HEK293 (cell line): ENCODE data around the gene GRAP2.

Experiments used
- CTCF ChIA-PET: fragments of 350-600 bp; formaldehyde crosslinking; extraction: SDS; loops from one replicate; lab custom pipeline; 2021; ENCODE audit warnings: antibody characterized with exemption; lab: Yijun Ruan, JAX
- POLR2A ChIA-PET: fragments of 300-600 bp; formaldehyde crosslinking; extraction: SDS; loops from one replicate; lab custom pipeline; 2020; ENCODE audit warnings: antibody characterized with exemption, inconsistent platforms; lab: Yijun Ruan, JAX
- H3K27ac ChIP-seq: fragments of 200-500 bp; sonication (Bioruptor generic); 2 replicates; pipeline ENCODE4 v1.5.1; 2014; ENCODE audit warnings: low read depth, low read length, control low read depth, inconsistent platforms; ENCODE audit errors: extremely low read depth
- H3K36me3 ChIP-seq, 2 experiments: fragments of 200-500 bp in 1 of 2; sonication (Bioruptor generic) in 1 of 2; 1 replicate in 1 of 2; 2 replicates in 1 of 2; pipeline ENCODE4 v1.5.1; 2014 to 2017; ENCODE audit warnings: inconsistent platforms in 2 of 2, low read length in 2 of 2; ENCODE audit not compliant: control insufficient read depth in 2 of 2, insufficient read depth in 1 of 2
- H3K4me1 ChIP-seq: fragments of 200-500 bp; sonication (Bioruptor generic); 2 replicates; pipeline ENCODE4 v1.5.1; 2014; ENCODE audit warnings: mild to moderate bottlenecking, low read length, inconsistent platforms; ENCODE audit not compliant: control insufficient read depth, insufficient read depth
- H3K4me3 ChIP-seq: 2 replicates; pipeline ENCODE4 v1.5.1; 2011; ENCODE audit warnings: low read depth, mild to moderate bottlenecking, control low read depth, low read length, moderate library complexity
- H3K9me3 ChIP-seq: fragments of 200-500 bp; sonication (Bioruptor generic); 2 replicates; pipeline ENCODE4 v1.5.1; 2014; ENCODE audit warnings: low read depth, low read length, inconsistent platforms; ENCODE audit not compliant: control insufficient read depth, insufficient read depth
- ATF2 ChIP-seq: fragments of 450-650 bp; formaldehyde crosslinking; IDR thresholded peaks from 2 replicates; pipeline ENCODE4 v1.5.1; 2016; ENCODE audit warnings: missing biosample characterization, missing genetic modification characterization, low read depth
- HOXC10 ChIP-seq: sonication (generic); formaldehyde crosslinking; IDR thresholded peaks from 2 replicates; pipeline ENCODE4 v1.8.1; 2023; ENCODE audit warnings: mild to moderate bottlenecking, missing genetic modification reagents
- MYNN ChIP-seq: fragments of 450-650 bp; formaldehyde crosslinking; IDR thresholded peaks from 2 replicates; pipeline ENCODE4 v1.5.1; 2016; ENCODE audit warnings: missing biosample characterization, missing genetic modification characterization, borderline replicate concordance
- RBAK ChIP-seq: fragments of 450-650 bp; formaldehyde crosslinking; IDR thresholded peaks from 2 replicates; pipeline ENCODE4 v1.5.1; 2016; ENCODE audit warnings: missing biosample characterization, missing genetic modification characterization
- SETDB1 ChIP-seq: IDR thresholded peaks from one replicate; pipeline ENCODE4 v1.6.1; 2017; ENCODE audit warnings: mild to moderate bottlenecking, low read length, moderate library complexity, mixed read lengths; ENCODE audit not compliant: insufficient read length
- SP2 ChIP-seq: fragments of 450-650 bp; formaldehyde crosslinking; IDR thresholded peaks from 2 replicates; pipeline ENCODE4 v1.5.1; 2016; ENCODE audit warnings: missing biosample characterization, missing genetic modification characterization
- SP7 ChIP-seq: fragments of 450-650 bp; formaldehyde crosslinking; IDR thresholded peaks from 2 replicates; pipeline ENCODE4 v1.5.1; 2016; ENCODE audit warnings: missing biosample characterization, missing genetic modification characterization
- ZBTB11 ChIP-seq: fragments of 450-650 bp; formaldehyde crosslinking; conservative IDR thresholded peaks from 2 replicates; pipeline ENCODE4 v1.5.1; 2016; ENCODE audit warnings: low read depth, missing biosample characterization, missing genetic modification characterization
- ZIC2 ChIP-seq: fragments of 450-650 bp; formaldehyde crosslinking; IDR thresholded peaks from 2 replicates; pipeline ENCODE4 v1.5.1; 2016; ENCODE audit warnings: missing biosample characterization, missing genetic modification characterization
- ZNF10 ChIP-seq: fragments of 450-650 bp; formaldehyde crosslinking; IDR thresholded peaks from 2 replicates; pipeline ENCODE4 v1.5.1; 2017; ENCODE audit warnings: missing biosample characterization, missing genetic modification characterization
- ZNF132 ChIP-seq: fragments of 450-650 bp; formaldehyde crosslinking; IDR thresholded peaks from 2 replicates; pipeline ENCODE4 v1.5.1; 2017; ENCODE audit warnings: missing biosample characterization, missing genetic modification characterization, borderline replicate concordance
- ZNF140 ChIP-seq: fragments of 450-650 bp; formaldehyde crosslinking; IDR thresholded peaks from 2 replicates; pipeline ENCODE4 v1.5.1; 2016; ENCODE audit warnings: missing biosample characterization, missing genetic modification characterization
- ZNF169 ChIP-seq: fragments of 450-650 bp; formaldehyde crosslinking; IDR thresholded peaks from 2 replicates; pipeline ENCODE4 v1.5.1; 2016; ENCODE audit warnings: missing biosample characterization, missing genetic modification characterization
- ZNF23 ChIP-seq: fragments of 450-650 bp; formaldehyde crosslinking; IDR thresholded peaks from 2 replicates; pipeline ENCODE4 v1.5.1; 2016; ENCODE audit warnings: missing biosample characterization, missing genetic modification characterization, borderline replicate concordance
- ZNF391 ChIP-seq: fragments of 450-650 bp; formaldehyde crosslinking; IDR thresholded peaks from 2 replicates; pipeline ENCODE4 v1.5.1; 2016; ENCODE audit warnings: low read depth, missing biosample characterization, missing genetic modification characterization, borderline replicate concordance
- ZNF518A ChIP-seq: fragments of 450-650 bp; formaldehyde crosslinking; conservative IDR thresholded peaks from 2 replicates; pipeline ENCODE4 v1.5.1; 2016; ENCODE audit warnings: low read depth, missing biosample characterization, missing genetic modification characterization
- ZNF521 ChIP-seq: fragments of 450-650 bp; formaldehyde crosslinking; IDR thresholded peaks from 2 replicates; pipeline ENCODE4 v1.5.1; 2017; ENCODE audit warnings: missing biosample characterization, mild to moderate bottlenecking, missing genetic modification characterization
- ZNF701 ChIP-seq: fragments of 450-650 bp; formaldehyde crosslinking; IDR thresholded peaks from 2 replicates; pipeline ENCODE4 v1.5.1; 2016; ENCODE audit warnings: missing biosample characterization, missing genetic modification characterization
- ZNF747 ChIP-seq: fragments of 450-650 bp; formaldehyde crosslinking; IDR thresholded peaks from 2 replicates; pipeline ENCODE4 v1.5.1; 2016; ENCODE audit warnings: missing biosample characterization, missing genetic modification characterization
- ZNF843 ChIP-seq: fragments of 450-650 bp; formaldehyde crosslinking; IDR thresholded peaks from 2 replicates; pipeline ENCODE4 v1.5.1; 2016; ENCODE audit warnings: missing biosample characterization, missing genetic modification characterization

The GRAP2 gene

GRCh38 chr22:39973656-39974055, 72.8 kb downstream of the GRAP2 start:
- ChIA-PET CTCF (no interaction called here), POLR2A (no interaction called here)
- TF ChIP-seq ZNF10 (tag by site-specific recombination), result no peak
- no peak for TF ChIP-seq SETDB1
- TF ChIP-seq HOXC10, result no peak
- no peak for TF ChIP-seq ZNF518A (tag by site-specific recombination)
- no peak for TF ChIP-seq ZNF521 (tag by site-specific recombination)
- TF ChIP-seq ZIC2 (tag by site-specific recombination), result no peak
- no peak for TF ChIP-seq ZNF701 (tag by site-specific recombination)
- Histone ChIP-seq H3K36me3 (no peaks in the 10 kb centered on the region), H3K27ac (no peak overlapping the region), H3K9me3 (no peaks in the 10 kb centered on the region), H3K4me1 (no peaks in the 10 kb centered on the region), H3K4me3 (no peak overlapping the region)

GRCh38 chr22:39974065-39974464, 73.2 kb downstream of the GRAP2 start:
- CTCF ChIA-PET, result interaction anchor here (2.0 kb wide), 1 partner anchor 51 kb away, joined by 5 read pairs; no protein-coding TSS in a partner anchor
- Histone ChIP-seq H3K9me3 (no peaks in the 10 kb centered on the region), H3K4me1 (no peaks in the 10 kb centered on the region), H3K4me3 (no peak overlapping the region), H3K36me3 (no peaks in the 10 kb centered on the region), H3K27ac (no peak overlapping the region)
- no peak for TF ChIP-seq MYNN (tag by site-specific recombination)
- no peak for TF ChIP-seq SP2
- TF ChIP-seq ATF2 (tag by site-specific recombination), result peak; percentile 86
- TF ChIP-seq, all 188 proteins: peak for 1
- POLR2A ChIA-PET, result no interaction called here

- ChIA-PET CTCF (no interaction called here), POLR2A (no interaction called here)
- Histone ChIP-seq H3K36me3 (no peaks in the 10 kb centered on the region), H3K27ac (no peak overlapping the region), H3K4me1 (no peaks in the 10 kb centered on the region), H3K9me3 (no peaks in the 10 kb centered on the region), H3K4me3 (no peak overlapping the region)
- TF ChIP-seq ZNF132 (tag by site-specific recombination) (no peak), RBAK (tag by site-specific recombination) (no peak), ZNF23 (tag by site-specific recombination) (no peak)
Measured at GRCh38 chr22:39979048-39979447, 78.2 kb downstream of the GRAP2 start.

- Histone ChIP-seq H3K9me3 (no peaks in the 10 kb centered on the region), H3K27ac (no peak overlapping the region), H3K4me3 (no peak overlapping the region), H3K36me3 (no peaks in the 10 kb centered on the region), H3K4me1 (no peaks in the 10 kb centered on the region)
- ChIA-PET CTCF (no interaction called here), POLR2A (no interaction called here)
- TF ChIP-seq ZBTB11 (tag by site-specific recombination), result no peak
- no peak for TF ChIP-seq ZNF391 (tag by site-specific recombination)
- no peak for TF ChIP-seq ZNF169
- TF ChIP-seq SP7 (tag by site-specific recombination), result no peak
- no peak for TF ChIP-seq ZNF843 (tag by site-specific recombination)
- no peak for TF ChIP-seq SETDB1
- no peak for TF ChIP-seq ZNF140 (tag by site-specific recombination)
- no peak for TF ChIP-seq ZNF747
Measured at GRCh38 chr22:39979458-39979857, 78.6 kb downstream of the GRAP2 start.
